ENCODE measurements around the gene TCTN1.

- no peak for TF ChIP-seq EZH2 (IDR thresholded peaks at IDR 0.05; ENCODE audit: borderline replicate concordance, insufficient read depth, low read depth, low read length, poor library complexity, severe bottlenecking)
- TF ChIP-seq, protein P1, sequence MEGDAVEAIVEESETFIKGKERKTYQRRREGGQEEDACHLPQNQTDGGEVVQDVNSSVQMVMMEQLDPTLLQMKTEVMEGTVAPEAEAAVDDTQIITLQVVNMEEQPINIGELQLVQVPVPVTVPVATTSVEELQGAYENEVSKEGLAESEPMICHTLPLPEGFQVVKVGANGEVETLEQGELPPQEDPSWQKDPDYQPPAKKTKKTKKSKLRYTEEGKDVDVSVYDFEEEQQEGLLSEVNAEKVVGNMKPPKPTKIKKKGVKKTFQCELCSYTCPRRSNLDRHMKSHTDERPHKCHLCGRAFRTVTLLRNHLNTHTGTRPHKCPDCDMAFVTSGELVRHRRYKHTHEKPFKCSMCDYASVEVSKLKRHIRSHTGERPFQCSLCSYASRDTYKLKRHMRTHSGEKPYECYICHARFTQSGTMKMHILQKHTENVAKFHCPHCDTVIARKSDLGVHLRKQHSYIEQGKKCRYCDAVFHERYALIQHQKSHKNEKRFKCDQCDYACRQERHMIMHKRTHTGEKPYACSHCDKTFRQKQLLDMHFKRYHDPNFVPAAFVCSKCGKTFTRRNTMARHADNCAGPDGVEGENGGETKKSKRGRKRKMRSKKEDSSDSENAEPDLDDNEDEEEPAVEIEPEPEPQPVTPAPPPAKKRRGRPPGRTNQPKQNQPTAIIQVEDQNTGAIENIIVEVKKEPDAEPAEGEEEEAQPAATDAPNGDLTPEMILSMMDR (IDR thresholded peaks at IDR 0.05) = no peak
These were observed 25.6 kb downstream of the TCTN1 start for GRCh38 chr12:110639336-110640141.
